Psoas muscle (tissue), 8 donors: ENCODE data around the gene DEDD. TPM values are rescaled to one million over a fixed set of nuclear protein-coding genes. Genes with fewer than 3 reads are reported as not detected.

ENCODE experiments used
- ATAC-seq, 4 donors: fragments of 200-7000 bp; cut with Tn5 transposase; one replicate each; pipeline ENCODE4 v1.9.1; 2020; ENCODE audit warnings: moderate library complexity in 3 of 4, mild to moderate bottlenecking in 2 of 4
- DNase-seq, 2 donors: peaks; one replicate each; pipeline ENCODE4 v3.0.0-alpha.2; 2020
- H3K27ac ChIP-seq: fragments of 200-600 bp; one replicate; pipeline ENCODE4 v1.8.0; 2022
- H3K27me3 ChIP-seq, 3 donors: fragments of 200-600 bp in 1 of 3; one replicate each; pipeline versions ENCODE4 v1.6.1 to v1.8.0; 2013 to 2022; ENCODE audit warnings: low read length in 2 of 3, mild to moderate bottlenecking in 2 of 3, moderate library complexity in 1 of 3; ENCODE audit not compliant: insufficient read depth in 3 of 3
- H3K36me3 ChIP-seq, 2 donors: fragments of 200-600 bp in 1 of 2; one replicate each; pipeline versions ENCODE4 v1.6.1 to v1.8.0; 2013 to 2022; ENCODE audit warnings: low read depth in 1 of 2, mild to moderate bottlenecking in 1 of 2, moderate library complexity in 1 of 2; ENCODE audit not compliant: insufficient read depth in 1 of 2
- H3K4me1 ChIP-seq: fragments of 200-600 bp; one replicate; pipeline ENCODE4 v1.8.0; 2022
- H3K4me3 ChIP-seq: fragments of 200-600 bp; one replicate; pipeline ENCODE4 v1.8.0; 2022; ENCODE audit warnings: mild to moderate bottlenecking
- H3K9me3 ChIP-seq: fragments of 200-600 bp; one replicate; pipeline ENCODE4 v1.8.0; 2022
- CTCF ChIP-seq: fragments of 200-600 bp; IDR thresholded peaks from one replicate; pipeline ENCODE4 v1.8.0; 2022; ENCODE audit warnings: antibody characterized with exemption
- WGBS, 3 donors: extraction: QIAGEN DNeasy Blood & Tissue Kit; methylation state at CpG; one replicate each; pipeline versions ENCODE4 v1.1.6 to v1.1.7; 2013; 5-methylcytosine and 5-hydroxymethylcytosine counted together
- intact Hi-C, 2 donors: fragments of 100-400 bp; cut with DNase I; formaldehyde crosslinking; loops; one replicate each; pipeline versions ENCODE4 v1.11.0 to v1.14.2; 2022
- polyA plus RNA-seq, 3 donors: library from polyadenylated mRNA; stranded (reverse); fragments of 200-250 nt; gene quantifications; one replicate each; pipeline ENCODE4 v1.2.3, GENCODE V29; 2013
- total RNA-seq, 4 donors: library from RNA; stranded (reverse); fragmentation: NEBNext Ultra II Directional in 2 of 4; extraction: Animal tissue kit (Norgen Biotek cat#: 25700) in 2 of 4; gene quantifications; one replicate each; pipeline versions ENCODE4 v1.2.1 to v1.2.4, GENCODE V29; 2021 to 2023
- donor health status: healthy with polysubstance abuse.
- donor health status: DM: no; HTN: no; CAD: no; lungs with moderate emphysema.
- donor health status: Bipolar disorder and iron deficiency.
- donor health status: healthy.
- donor health status: DM: yes; HTN: yes; CAD: no.
- donor health status: DM: no; HTN: no; CAD: no.
- donor health status: DM: no; HTN: no; CAD: no.
- donor health status: DM: yes; HTN: yes; CAD: no.

The DEDD gene
- total and polyA plus RNA-seq, 7 donors = 30.4 to 70.8 (median 57.7) TPM

GRCh38 chr1:161127649-161128048 lies 4.8 kb downstream of the DEDD start:
- Histone ChIP-seq H3K9me3 (no peaks in the 10 kb centered on the region), H3K4me1 (peaks cover 30% of the 10 kb centered on the region), H3K36me3 (peaks cover 9 to 80% of the 10 kb centered on the region in 2 donors), H3K27me3 (no peaks in the 10 kb centered on the region), H3K4me3 (no peak overlapping the region), H3K27ac (no peak overlapping the region)
- intact Hi-C loops = no loop called here
- no peak for TF ChIP-seq CTCF
- 78 to 81% (median 79%) methylated on average over 2 of the region's 2 CpGs for WGBS, 3 donors
- DNase-seq (no peak), ATAC-seq (no peak)

GRCh38 chr1:161122967-161123366 lies 9.5 kb downstream of the DEDD start:
- H3K4me3 ChIP-seq = no peak overlapping the region
- DNase-seq (no peak), ATAC-seq (no peak)
- H3K27me3 ChIP-seq = no peaks in the 10 kb centered on the region
- H3K4me1 ChIP-seq = peaks cover 14% of the 10 kb centered on the region
- intact Hi-C loops = no loop called here
- no peaks in the 10 kb centered on the region for H3K9me3 ChIP-seq
- no peak for TF ChIP-seq CTCF
- H3K36me3 ChIP-seq = peaks cover 0 to 87% of the 10 kb centered on the region in 2 donors
- H3K27ac ChIP-seq = no peak overlapping the region
- 71 to 85% (median 74%) methylated on average over 6 of the region's 6 CpGs for WGBS, 3 donors

GRCh38 chr1:161121834-161122233 lies 10.6 kb downstream of the DEDD start:
- no peak overlapping the region for H3K4me3 ChIP-seq
- intact Hi-C loops = no loop called here
- H3K27me3 ChIP-seq = no peaks in the 10 kb centered on the region
- H3K9me3 ChIP-seq = no peaks in the 10 kb centered on the region
- DNase-seq (no peak), ATAC-seq (no peak)
- H3K27ac ChIP-seq = no peak overlapping the region
- 72 to 79% (median 75%) methylated on average over 4 of the region's 4 CpGs for WGBS, 3 donors
- H3K36me3 ChIP-seq = peaks cover 0 to 76% of the 10 kb centered on the region in 2 donors
- no peak for TF ChIP-seq CTCF
- H3K4me1 ChIP-seq = peaks cover 17% of the 10 kb centered on the region

- ATAC-seq = no peak
- Histone ChIP-seq H3K4me3 (no peak overlapping the region), H3K27ac (no peak overlapping the region), H3K9me3 (no peaks in the 10 kb centered on the region), H3K27me3 (no peaks in the 10 kb centered on the region), H3K36me3 (peaks cover 0 to 69% of the 10 kb centered on the region in 2 donors), H3K4me1 (peaks cover 24% of the 10 kb centered on the region)
- no peak for TF ChIP-seq CTCF
- 88 to 91% (median 89%) methylated on average over 3 of the region's 3 CpGs for WGBS, 3 donors
- intact Hi-C loops = no loop called here
- DNase-seq = no peak
These were observed 11.3 kb downstream of the DEDD start for GRCh38 chr1:161121042-161121650.
